Adrenal gland (tissue), 12 donors: ENCODE measurements around the gene KLHL25. TPM values are rescaled to one million over a fixed set of nuclear protein-coding genes. Genes with fewer than 3 reads are reported as not detected.
A peak's percentile ranks its signal among the peaks of the same experiment; 100 is the strongest.
"Not testable (repeated sequence)": the region's sequence is repeated elsewhere in the genome, so short reads cannot be mapped to it uniquely, and the experiment has no call there.

ENCODE experiments used
- DNase-seq, 7 donors: peaks; one replicate each; pipeline ENCODE4 v3.0.0-alpha.2; 2019 to 2020
- H3K27ac ChIP-seq, 5 donors: fragments of 200-600 bp; sonication (generic) in 4 of 5; 1 replicate in 3 of 5; 2 replicates in 2 of 5; pipeline versions ENCODE4 v1.5.1 to v1.8.0; 2016 to 2020; ENCODE audit warnings: mild to moderate bottlenecking in 1 of 5
- H3K27me3 ChIP-seq: fragments of 200-600 bp; 2 replicates; pipeline ENCODE4 v1.8.0; 2021
- H3K36me3 ChIP-seq, 2 donors: fragments of 200-600 bp; replicated peaks in 1 of 2; 1 replicate in 1 of 2; 2 replicates in 1 of 2; pipeline versions ENCODE4 v1.5.1 to v1.8.0; 2018 to 2022
- H3K4me1 ChIP-seq, 2 donors: fragments of 200-600 bp; replicated peaks in 1 of 2; 1 replicate in 1 of 2; 2 replicates in 1 of 2; pipeline versions ENCODE4 v1.5.1 to v1.8.0; 2018 to 2021
- H3K4me3 ChIP-seq, 4 donors: fragments of 200-600 bp; sonication (generic) in 3 of 4; one replicate each; pipeline ENCODE4 v1.5.1; 2016 to 2018
- H3K9me3 ChIP-seq, 3 donors: fragments of 200-600 bp; sonication (generic) in 1 of 3; replicated peaks in 1 of 3; 1 replicate in 2 of 3; 2 replicates in 1 of 3; pipeline versions ENCODE4 v1.5.1 to v1.8.0; 2016 to 2021
- POLR2A ChIP-seq, 2 donors: fragments of 450-650 bp; IDR thresholded peaks; one replicate each; pipeline ENCODE4 v1.6.1; 2017; ENCODE audit warnings: antibody characterized with exemption in 2 of 2, mild to moderate bottlenecking in 2 of 2, moderate library complexity in 1 of 2
- WGBS, 4 donors: extraction: QIAGEN DNeasy Blood & Tissue Kit in 2 of 4; methylation state at CpG; one replicate each; pipeline versions ENCODE4 v1.1.5 to v1.1.7; 2013 to 2017; 5-methylcytosine and 5-hydroxymethylcytosine counted together
- intact Hi-C, 2 donors: fragments of 100-400 bp; cut with DNase I; formaldehyde crosslinking; loops; one replicate each; pipeline versions ENCODE4 v1.14.1 to v1.15.0; 2022 to 2023
- polyA plus RNA-seq, 3 donors: library from polyadenylated mRNA; stranded (reverse); fragments of 200-250 nt in 2 of 3; fragments of 350-450 nt in 1 of 3; fragmentation: Illumina TruSeq in 1 of 3; extraction: RNeasy Lipid Tissue Mini Kit (QIAGEN cat#74804) in 1 of 3; gene quantifications; one replicate each; pipeline ENCODE4 v1.2.3, GENCODE V29; 2013 to 2014
- total RNA-seq, 9 donors: library from RNA; depleted of rRNA in 4 of 9; stranded (reverse); fragments of >200 nt in 4 of 9; fragments of 120-200 nt in 1 of 9; fragmentation: NEBNext Ultra II Directional in 1 of 9; extraction: Animal tissue kit (Norgen Biotek cat#: 25700) in 1 of 9; gene quantifications; one replicate each; pipeline versions ENCODE4 v1.1.0 to v1.2.4, GENCODE V29; 2013 to 2023
- TF ChIP-seq, protein P1 (sequence below), 6 experiments: fragments of 450-650 bp in 4 of 6; fragments of 200-600 bp in 2 of 6; sonication (generic) in 1 of 6; IDR thresholded peaks; 1 replicate in 5 of 6; 2 replicates in 1 of 6; pipeline versions ENCODE4 v1.5.1 to v1.8.0; 2016 to 2021; ENCODE audit warnings: antibody characterized with exemption in 6 of 6, mild to moderate bottlenecking in 2 of 6, moderate library complexity in 1 of 6
- donor health status: healthy with polysubstance abuse.
- donor health status: Bipolar disorder and iron deficiency.
- donor health status: DM: yes; HTN: yes; CAD: no.
- donor health status: DM: no; HTN: no; CAD: no.
- donor health status: DM: no; HTN: no; CAD: no.
- donor health status: DM: yes; HTN: yes; CAD: no.

The KLHL25 gene
- total and polyA plus RNA-seq, 12 donors: 1.4 to 6.2 (median 4.1) TPM

DNA sequence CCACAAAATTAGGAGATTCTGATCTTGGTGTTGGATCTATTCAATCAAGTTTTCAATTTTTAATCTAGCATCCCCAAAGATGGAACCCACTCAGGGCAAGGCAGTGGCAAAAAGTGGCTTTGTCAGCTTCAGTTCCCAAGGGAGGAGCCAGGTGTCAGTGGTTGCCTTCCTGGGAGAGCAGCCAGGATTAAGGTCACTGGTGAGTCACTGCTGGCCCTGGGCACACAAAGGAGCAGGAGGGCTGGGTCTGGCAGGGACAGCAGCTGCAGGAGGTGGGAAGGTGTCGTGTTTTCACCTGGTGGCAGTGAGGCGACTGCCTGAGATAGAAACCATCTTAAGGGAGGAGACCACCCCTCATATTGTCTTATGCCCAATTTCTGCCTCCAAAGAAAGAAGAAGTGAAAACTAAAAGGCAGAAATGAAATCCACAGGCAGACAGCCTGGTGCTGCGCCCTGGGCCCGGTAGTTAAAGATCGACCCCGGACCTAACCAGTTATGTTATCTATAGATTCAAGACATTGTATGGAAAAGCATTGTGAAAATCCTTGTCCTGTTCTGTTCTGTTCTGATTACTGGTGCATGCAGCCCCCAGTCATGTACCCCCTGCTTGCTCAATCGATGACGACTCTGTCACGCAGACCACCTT lies 5.9 kb upstream of the KLHL25 start:
- peak; percentile 86 to 94 (median 92) for DNase-seq
- Histone ChIP-seq H3K36me3 (no peaks in the 10 kb centered on the region), H3K9me3 (no peaks in the 10 kb centered on the region), H3K27ac (no peak overlapping the region), H3K27me3 (no peaks in the 10 kb centered on the region), H3K4me3 (no peak overlapping the region), H3K4me1 (peaks cover 0 to 5% of the 10 kb centered on the region in 2 donors)
- WGBS, 4 donors: 56 to 70% (median 65%) methylated on average over 9 of the region's 9 CpGs
- no peak for TF ChIP-seq POLR2A (IDR thresholded peaks at IDR 0.05)
- TF ChIP-seq, protein P1, sequence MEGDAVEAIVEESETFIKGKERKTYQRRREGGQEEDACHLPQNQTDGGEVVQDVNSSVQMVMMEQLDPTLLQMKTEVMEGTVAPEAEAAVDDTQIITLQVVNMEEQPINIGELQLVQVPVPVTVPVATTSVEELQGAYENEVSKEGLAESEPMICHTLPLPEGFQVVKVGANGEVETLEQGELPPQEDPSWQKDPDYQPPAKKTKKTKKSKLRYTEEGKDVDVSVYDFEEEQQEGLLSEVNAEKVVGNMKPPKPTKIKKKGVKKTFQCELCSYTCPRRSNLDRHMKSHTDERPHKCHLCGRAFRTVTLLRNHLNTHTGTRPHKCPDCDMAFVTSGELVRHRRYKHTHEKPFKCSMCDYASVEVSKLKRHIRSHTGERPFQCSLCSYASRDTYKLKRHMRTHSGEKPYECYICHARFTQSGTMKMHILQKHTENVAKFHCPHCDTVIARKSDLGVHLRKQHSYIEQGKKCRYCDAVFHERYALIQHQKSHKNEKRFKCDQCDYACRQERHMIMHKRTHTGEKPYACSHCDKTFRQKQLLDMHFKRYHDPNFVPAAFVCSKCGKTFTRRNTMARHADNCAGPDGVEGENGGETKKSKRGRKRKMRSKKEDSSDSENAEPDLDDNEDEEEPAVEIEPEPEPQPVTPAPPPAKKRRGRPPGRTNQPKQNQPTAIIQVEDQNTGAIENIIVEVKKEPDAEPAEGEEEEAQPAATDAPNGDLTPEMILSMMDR (IDR thresholded peaks at IDR 0.05): peak in 5 of 6 experiments; percentile 38 to 47 (median 40)
- intact Hi-C loops: no loop called here

DNA sequence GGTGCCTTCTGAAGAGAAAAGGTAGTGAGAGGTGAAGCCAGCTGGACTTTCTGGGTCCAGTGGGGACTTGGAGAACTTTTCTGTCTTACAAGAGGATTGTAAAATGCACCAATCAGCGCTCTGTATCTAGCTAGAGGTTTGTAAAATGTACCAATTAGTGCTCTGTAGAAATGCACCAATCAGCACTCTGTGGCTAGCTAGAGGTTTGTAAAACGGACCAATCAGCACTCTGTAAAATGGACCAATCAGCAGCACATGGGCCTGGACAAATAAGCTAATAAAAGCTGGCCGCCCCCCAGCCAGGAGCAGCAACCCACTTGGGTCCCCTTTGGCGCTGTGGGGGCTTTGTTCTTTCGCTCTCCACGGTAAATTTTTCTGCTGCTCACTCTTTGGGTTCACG lies 1.6 kb upstream of the KLHL25 start:
- H3K27ac ChIP-seq, H3K27me3 ChIP-seq, H3K4me3 ChIP-seq, H3K9me3 ChIP-seq, DNase-seq, intact Hi-C loops, H3K36me3 ChIP-seq: not testable (repeated sequence)
- H3K4me1 ChIP-seq: peaks cover 9 to 26% of the 10 kb centered on the region in 2 donors
- 82 to 97% (median 90%) methylated on average over 6 to 7 of the region's 7 CpGs for WGBS, 4 donors

DNA sequence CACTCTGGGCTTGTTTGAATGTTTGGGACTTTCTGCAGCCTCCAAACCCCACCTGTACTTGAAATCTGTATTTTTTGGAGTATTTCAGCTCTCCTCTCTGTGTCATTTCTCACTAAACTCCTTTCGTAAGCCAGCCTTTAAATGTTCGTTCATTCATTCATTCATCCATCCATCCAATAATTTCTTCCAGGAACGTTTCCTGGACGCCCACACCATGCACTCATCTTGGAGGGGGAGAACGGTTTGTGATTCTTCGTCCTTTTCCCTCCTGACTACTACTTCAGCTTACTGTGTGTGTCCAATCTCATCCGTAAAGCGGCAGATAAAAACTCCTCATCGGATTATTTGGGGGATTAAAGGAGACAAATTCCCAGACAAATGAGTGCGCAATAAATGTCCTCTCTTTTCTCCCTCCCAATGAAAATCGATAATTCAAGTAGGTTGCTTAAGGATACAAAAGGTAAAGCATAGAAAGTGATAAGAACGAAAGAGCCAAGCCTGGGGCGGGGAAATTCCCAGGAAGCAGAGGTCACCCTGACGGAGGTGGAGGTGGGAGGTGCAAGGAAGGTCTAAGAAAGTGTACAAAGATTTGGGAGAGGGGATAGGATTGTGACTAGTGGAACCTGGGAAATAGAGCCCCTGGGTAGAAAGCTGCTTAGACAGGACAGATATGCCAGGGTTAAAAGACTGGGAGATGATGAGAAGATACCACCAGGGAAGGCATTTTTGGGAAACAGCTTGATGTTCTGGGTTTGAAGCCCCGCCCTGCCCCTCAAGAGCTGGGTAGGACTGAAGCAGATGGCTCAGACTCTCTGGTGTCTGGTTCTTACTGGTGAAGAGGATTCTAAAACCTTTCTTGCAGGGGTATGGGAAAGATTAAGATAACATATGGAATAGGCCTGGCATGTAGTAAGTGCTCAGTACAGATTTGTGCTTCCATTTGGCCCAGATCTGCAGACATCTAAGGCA lies 896 bp upstream of the KLHL25 start:
- no peak overlapping the region for H3K27ac ChIP-seq
- intact Hi-C loops: no loop called here

DNA sequence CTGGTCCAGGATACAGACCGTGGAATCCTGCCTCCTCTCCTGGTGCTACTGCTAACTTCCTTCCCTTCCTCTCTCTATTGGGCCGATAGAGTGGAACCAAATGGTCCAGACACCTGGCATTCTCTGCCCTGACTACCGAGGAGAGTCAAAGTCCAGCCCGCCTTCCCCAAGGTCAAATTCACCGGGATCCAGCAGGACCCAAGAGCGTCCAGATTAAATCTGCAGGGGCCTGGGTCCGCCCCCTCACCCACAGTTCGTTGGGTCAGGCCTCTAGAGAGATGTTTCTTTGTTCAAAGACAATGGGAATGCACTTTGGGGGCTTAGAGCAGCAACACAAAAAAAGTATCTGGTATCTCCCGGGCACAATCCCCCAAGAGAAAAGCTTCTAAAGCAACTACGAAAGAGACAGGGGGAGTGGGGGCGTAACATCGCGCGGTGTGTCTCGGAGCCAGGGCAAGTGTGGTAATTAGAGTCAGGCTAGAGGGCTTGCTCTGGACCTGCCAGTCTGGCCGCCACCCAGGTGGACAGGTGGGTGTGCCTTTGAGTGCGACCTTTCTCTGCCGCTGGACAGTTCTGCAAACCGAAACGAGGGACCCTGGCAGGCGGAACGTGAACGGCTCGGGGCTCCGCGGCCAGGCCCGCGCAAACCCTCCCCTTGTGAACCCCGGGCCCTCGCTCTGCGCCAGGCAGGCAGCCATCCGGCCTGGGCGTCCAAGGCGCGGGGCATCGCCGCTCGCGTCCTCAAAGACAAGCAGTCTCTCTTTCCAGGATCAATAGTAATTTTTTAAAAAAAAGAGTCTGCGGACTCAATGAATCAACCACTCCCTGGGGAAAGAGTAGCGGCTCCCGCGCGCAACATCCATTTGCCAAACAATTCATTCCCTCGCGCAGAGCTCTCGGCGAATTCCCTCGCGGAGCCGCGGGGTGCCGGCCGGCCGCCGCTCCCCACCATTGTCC lies 806 bp downstream of the KLHL25 start:
- Histone ChIP-seq H3K27me3 (no peaks in the 10 kb centered on the region), H3K4me3 (peak overlapping the region; percentile 66 to 86 (median 70)), H3K9me3 (no peaks in the 10 kb centered on the region), H3K4me1 (peaks cover 9 to 20% of the 10 kb centered on the region in 2 donors), H3K27ac (peak overlapping the region; percentile 52 to 89 (median 81)), H3K36me3 (no peaks in the 10 kb centered on the region)
- DNase-seq: peak; percentile 40 to 60 (median 45)
- no peak for TF ChIP-seq POLR2A (IDR thresholded peaks at IDR 0.05)
- TF ChIP-seq, protein P1 (IDR thresholded peaks at IDR 0.05): no peak
- WGBS, 4 donors: 0 to 2% (median 1%) methylated on average over 35 to 56 of the region's 56 CpGs
- intact Hi-C loops: loop anchor here in 1 of 2 donors (5.0 kb wide), 1 partner anchor 37 kb away; no protein-coding TSS in a partner anchor

More for the DNA sequence above, 896 bp upstream of the KLHL25 start:
- no peak for TF ChIP-seq POLR2A (IDR thresholded peaks at IDR 0.05)
- TF ChIP-seq, protein P1 (IDR thresholded peaks at IDR 0.05): no peak
- Histone ChIP-seq H3K27me3 (no peaks in the 10 kb centered on the region), H3K4me1 (peaks cover 9 to 22% of the 10 kb centered on the region in 2 donors), H3K4me3 (peak overlapping the region in 2 of 4 donors; percentile 27 to 86), H3K9me3 (no peaks in the 10 kb centered on the region), H3K36me3 (no peaks in the 10 kb centered on the region)
- WGBS, 4 donors: 52 to 55% (median 53%) methylated on average over 15 of the region's 15 CpGs
- no peak for DNase-seq
